Liver (tissue), 9 donors: ENCODE data around the gene CEP89. TPM values are rescaled to one million over a fixed set of nuclear protein-coding genes. Genes with fewer than 3 reads are reported as not detected.

Experiments used
- DNase-seq: peaks from one replicate; pipeline ENCODE4 v3.0.0-alpha.2; 2017; ENCODE audit warnings: low spot score
- H3K27ac ChIP-seq, 2 donors: one replicate each; pipeline ENCODE4 v1.7.0; 2013; ENCODE audit warnings: inconsistent platforms in 2 of 2, low read length in 2 of 2, control low read depth in 1 of 2, low read depth in 1 of 2, mild to moderate bottlenecking in 1 of 2
- H3K27me3 ChIP-seq, 4 donors: one replicate each; pipeline versions ENCODE4 v1.6.1 to v1.7.0; 2013; ENCODE audit warnings: low read length in 3 of 4, inconsistent platforms in 1 of 4, mild to moderate bottlenecking in 1 of 4, moderate library complexity in 1 of 4; ENCODE audit not compliant: control insufficient read depth in 4 of 4, insufficient read depth in 4 of 4
- H3K36me3 ChIP-seq, 4 donors: one replicate each; pipeline versions ENCODE4 v1.6.1 to v1.7.0; 2013; ENCODE audit warnings: low read length in 3 of 4, mild to moderate bottlenecking in 3 of 4, low read depth in 1 of 4, moderate library complexity in 1 of 4; ENCODE audit not compliant: control insufficient read depth in 4 of 4, insufficient read depth in 3 of 4
- H3K4me1 ChIP-seq, 4 donors: one replicate each; pipeline versions ENCODE4 v1.6.1 to v1.7.0; 2013; ENCODE audit warnings: low read length in 3 of 4, mild to moderate bottlenecking in 3 of 4, moderate library complexity in 1 of 4; ENCODE audit not compliant: control insufficient read depth in 4 of 4, insufficient read depth in 4 of 4
- H3K4me3 ChIP-seq, 3 donors: one replicate each; pipeline versions ENCODE4 v1.6.1 to v1.7.0; 2013; ENCODE audit warnings: low read length in 3 of 3, control low read depth in 1 of 3, low read depth in 1 of 3, mild to moderate bottlenecking in 1 of 3
- H3K9ac ChIP-seq, 2 donors: one replicate each; pipeline ENCODE4 v1.7.0; 2013; ENCODE audit warnings: low read length in 2 of 2, mild to moderate bottlenecking in 2 of 2, moderate library complexity in 2 of 2, control low read depth in 1 of 2, low read depth in 1 of 2
- H3K9me3 ChIP-seq, 4 donors: one replicate each; pipeline versions ENCODE4 v1.6.1 to v1.7.0; 2013; ENCODE audit warnings: low read length in 3 of 4; ENCODE audit not compliant: control insufficient read depth in 4 of 4
- CTCF ChIP-seq: fragments of 150-350 bp; IDR thresholded peaks from 2 replicates; pipeline ENCODE4 v1.5.1; 2017; ENCODE audit warnings: improper control_type of control experiment, low read depth, low read length; ENCODE audit not compliant: missing input control
- EGR1 ChIP-seq, 2 donors: IDR thresholded peaks; 2 replicates each; pipeline ENCODE4 v1.6.1; 2016 to 2018; ENCODE audit warnings: antibody characterized with exemption in 2 of 2, low read depth in 2 of 2
- FOXA1 ChIP-seq: IDR thresholded peaks from 2 replicates; pipeline ENCODE4 v1.6.1; 2016; ENCODE audit warnings: antibody characterized with exemption
- FOXA2 ChIP-seq: IDR thresholded peaks from 2 replicates; pipeline ENCODE4 v1.6.1; 2016; ENCODE audit warnings: antibody characterized with exemption
- GABPA ChIP-seq, 2 donors: IDR thresholded peaks in 1 of 2; conservative IDR thresholded peaks in 1 of 2; 2 replicates each; pipeline ENCODE4 v1.6.1; 2016; ENCODE audit warnings: antibody characterized with exemption in 2 of 2, mild to moderate bottlenecking in 1 of 2, moderate library complexity in 1 of 2
- HNF4A ChIP-seq, 2 donors: conservative IDR thresholded peaks; 2 replicates each; pipeline ENCODE4 v1.6.1; 2016; ENCODE audit warnings: antibody characterized with exemption in 2 of 2, mild to moderate bottlenecking in 2 of 2
- HNF4G ChIP-seq: IDR thresholded peaks from 2 replicates; pipeline ENCODE4 v1.6.1; 2016; ENCODE audit warnings: antibody characterized with exemption
- JUND ChIP-seq, 2 donors: IDR thresholded peaks; 2 replicates each; pipeline ENCODE4 v1.6.1; 2016; ENCODE audit warnings: antibody characterized with exemption in 2 of 2
- MAX ChIP-seq: IDR thresholded peaks from 2 replicates; pipeline ENCODE4 v1.6.1; 2016; ENCODE audit warnings: antibody characterized with exemption
- NR2F2 ChIP-seq: IDR thresholded peaks from 2 replicates; pipeline ENCODE4 v1.6.1; 2016; ENCODE audit warnings: antibody characterized with exemption
- RAD21 ChIP-seq, 2 donors: IDR thresholded peaks; 2 replicates each; pipeline ENCODE4 v1.6.1; 2016; ENCODE audit warnings: antibody characterized with exemption in 2 of 2, mild to moderate bottlenecking in 2 of 2
- RXRA ChIP-seq, 2 donors: IDR thresholded peaks; 2 replicates each; pipeline ENCODE4 v1.6.1; 2017 to 2018; ENCODE audit warnings: antibody characterized with exemption in 2 of 2, mild to moderate bottlenecking in 1 of 2
- SP1 ChIP-seq: IDR thresholded peaks from 2 replicates; pipeline ENCODE4 v1.6.1; 2018; ENCODE audit warnings: antibody characterized with exemption, mild to moderate bottlenecking
- TAF1 ChIP-seq: conservative IDR thresholded peaks from 2 replicates; pipeline ENCODE4 v1.6.1; 2016; ENCODE audit warnings: antibody characterized with exemption, mild to moderate bottlenecking
- YY1 ChIP-seq: IDR thresholded peaks from 2 replicates; pipeline ENCODE4 v1.6.1; 2016; ENCODE audit warnings: antibody characterized with exemption, mild to moderate bottlenecking
- ZBTB33 ChIP-seq: IDR thresholded peaks from 2 replicates; pipeline ENCODE4 v1.6.1; 2016; ENCODE audit warnings: antibody characterized with exemption
- WGBS: extraction: QIAGEN DNeasy Blood & Tissue Kit; methylation state at CpG from one replicate; pipeline ENCODE4 v1.1.7; 2013; 5-methylcytosine and 5-hydroxymethylcytosine counted together
- polyA plus RNA-seq, 2 donors: library from polyadenylated mRNA; stranded (reverse) in 1 of 2; unstranded in 1 of 2; fragments of 200-250 nt in 1 of 2; fragments of >200 nt in 1 of 2; fragmentation: Nextera tagmentation in 1 of 2; extraction: Ambion mirVana in 1 of 2; gene quantifications; one replicate each; pipeline versions ENCODE4 v1.2.1 to v1.2.3, GENCODE V29; 2013 to 2015
- total RNA-seq, 2 donors: library from RNA; depleted of rRNA; stranded (reverse); fragments of >200 nt; gene quantifications; one replicate each; pipeline ENCODE4 v1.2.3, GENCODE V29; 2014
- TF ChIP-seq, protein P1 (sequence below): IDR thresholded peaks from 2 replicates; pipeline ENCODE4 v1.6.1; 2016; ENCODE audit warnings: antibody characterized with exemption, mild to moderate bottlenecking
- TF ChIP-seq, protein P2 (sequence below): IDR thresholded peaks from 2 replicates; pipeline ENCODE4 v1.6.1; 2016; ENCODE audit warnings: antibody characterized with exemption
- donor health status: healthy.
- donor health status: healthy.
- donor health status: healthy.
- donor health status: healthy.
- donor health status: healthy.

CEP89 gene
- total and polyA plus RNA-seq, 4 donors: 2.0 to 2.9 (median 2.4) TPM

- Histone ChIP-seq H3K9me3 (no peaks in the 10 kb centered on the region), H3K4me3 (no peak overlapping the region), H3K36me3 (peaks cover 1 to 27% (median 20%) of the 10 kb centered on the region in 4 donors), H3K27ac (no peak overlapping the region), H3K9ac (no peak overlapping the region), H3K27me3 (no peaks in the 10 kb centered on the region), H3K4me1 (no peaks in the 10 kb centered on the region)
- TF ChIP-seq HNF4A (conservative IDR thresholded peaks at IDR 0.05) (no peak), GABPA (IDR thresholded peaks at IDR 0.05 in 1 of 2, conservative IDR thresholded peaks at IDR 0.05 in 1 of 2) (no peak), TAF1 (no peak), ZBTB33 (no peak), FOXA1 (no peak), YY1 (no peak), SP1 (no peak), FOXA2 (no peak), JUND (IDR thresholded peaks at IDR 0.05) (no peak), NR2F2 (no peak), RAD21 (IDR thresholded peaks at IDR 0.05) (no peak), EGR1 (IDR thresholded peaks at IDR 0.05; ENCODE audit: low read depth in 2 of 2) (no peak), MAX (no peak), CTCF (no peak), RXRA (IDR thresholded peaks at IDR 0.05) (no peak), HNF4G (no peak)
- TF ChIP-seq, protein P1, sequence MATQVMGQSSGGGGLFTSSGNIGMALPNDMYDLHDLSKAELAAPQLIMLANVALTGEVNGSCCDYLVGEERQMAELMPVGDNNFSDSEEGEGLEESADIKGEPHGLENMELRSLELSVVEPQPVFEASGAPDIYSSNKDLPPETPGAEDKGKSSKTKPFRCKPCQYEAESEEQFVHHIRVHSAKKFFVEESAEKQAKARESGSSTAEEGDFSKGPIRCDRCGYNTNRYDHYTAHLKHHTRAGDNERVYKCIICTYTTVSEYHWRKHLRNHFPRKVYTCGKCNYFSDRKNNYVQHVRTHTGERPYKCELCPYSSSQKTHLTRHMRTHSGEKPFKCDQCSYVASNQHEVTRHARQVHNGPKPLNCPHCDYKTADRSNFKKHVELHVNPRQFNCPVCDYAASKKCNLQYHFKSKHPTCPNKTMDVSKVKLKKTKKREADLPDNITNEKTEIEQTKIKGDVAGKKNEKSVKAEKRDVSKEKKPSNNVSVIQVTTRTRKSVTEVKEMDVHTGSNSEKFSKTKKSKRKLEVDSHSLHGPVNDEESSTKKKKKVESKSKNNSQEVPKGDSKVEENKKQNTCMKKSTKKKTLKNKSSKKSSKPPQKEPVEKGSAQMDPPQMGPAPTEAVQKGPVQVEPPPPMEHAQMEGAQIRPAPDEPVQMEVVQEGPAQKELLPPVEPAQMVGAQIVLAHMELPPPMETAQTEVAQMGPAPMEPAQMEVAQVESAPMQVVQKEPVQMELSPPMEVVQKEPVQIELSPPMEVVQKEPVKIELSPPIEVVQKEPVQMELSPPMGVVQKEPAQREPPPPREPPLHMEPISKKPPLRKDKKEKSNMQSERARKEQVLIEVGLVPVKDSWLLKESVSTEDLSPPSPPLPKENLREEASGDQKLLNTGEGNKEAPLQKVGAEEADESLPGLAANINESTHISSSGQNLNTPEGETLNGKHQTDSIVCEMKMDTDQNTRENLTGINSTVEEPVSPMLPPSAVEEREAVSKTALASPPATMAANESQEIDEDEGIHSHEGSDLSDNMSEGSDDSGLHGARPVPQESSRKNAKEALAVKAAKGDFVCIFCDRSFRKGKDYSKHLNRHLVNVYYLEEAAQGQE: no peak
- TF ChIP-seq, protein P2, sequence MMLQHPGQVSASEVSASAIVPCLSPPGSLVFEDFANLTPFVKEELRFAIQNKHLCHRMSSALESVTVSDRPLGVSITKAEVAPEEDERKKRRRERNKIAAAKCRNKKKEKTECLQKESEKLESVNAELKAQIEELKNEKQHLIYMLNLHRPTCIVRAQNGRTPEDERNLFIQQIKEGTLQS: no peak
- WGBS: 91% methylated on average over 8 of the region's 8 CpGs
- DNase-seq: no peak
Observed at GRCh38 chr19:32830231-32831014, 141.3 kb downstream of the CEP89 start.
